Heart right ventricle (tissue), 16 donors: Measurements from ENCODE around the gene GRIK3. TPM values are rescaled to one million over a fixed set of nuclear protein-coding genes. Genes with fewer than 3 reads are reported as not detected.

ENCODE experiments used
- ATAC-seq, 8 donors: fragments of 200-7000 bp; cut with Tn5 transposase; one replicate each; pipeline ENCODE4 v1.9.1; 2020; ENCODE audit warnings: mild to moderate bottlenecking in 8 of 8, moderate library complexity in 8 of 8, moderate number of reproducible peaks in 1 of 8
- DNase-seq, 2 donors: peaks; one replicate each; pipeline ENCODE4 v3.0.0-alpha.2; 2020
- H3K27ac ChIP-seq, 10 donors: fragments of 200-600 bp; sonication (generic) in 2 of 10; one replicate each; pipeline versions ENCODE4 v1.5.0 to v1.8.0; 2020 to 2022; ENCODE audit warnings: mild to moderate bottlenecking in 3 of 10
- H3K27me3 ChIP-seq, 7 donors: fragments of 200-600 bp; one replicate each; pipeline ENCODE4 v1.8.0; 2021 to 2022; ENCODE audit warnings: mild to moderate bottlenecking in 2 of 7
- H3K36me3 ChIP-seq, 9 donors: fragments of 200-600 bp; sonication (generic) in 1 of 9; one replicate each; pipeline versions ENCODE4 v1.5.0 to v1.8.0; 2020 to 2022; ENCODE audit warnings: mild to moderate bottlenecking in 2 of 9
- H3K4me1 ChIP-seq, 9 donors: fragments of 200-600 bp; sonication (generic) in 1 of 9; one replicate each; pipeline versions ENCODE4 v1.5.0 to v1.8.0; 2020 to 2022; ENCODE audit warnings: mild to moderate bottlenecking in 4 of 9
- H3K4me3 ChIP-seq, 10 donors: fragments of 200-600 bp; sonication (generic) in 2 of 10; one replicate each; pipeline versions ENCODE4 v1.5.0 to v1.8.0; 2020 to 2022; ENCODE audit warnings: mild to moderate bottlenecking in 7 of 10, moderate library complexity in 2 of 10
- H3K9me3 ChIP-seq, 11 donors: fragments of 200-600 bp in 10 of 11; sonication (generic) in 2 of 11; one replicate each; pipeline versions ENCODE4 v1.5.0 to v1.8.0; 2013 to 2022; ENCODE audit warnings: mild to moderate bottlenecking in 2 of 11, control low read depth in 1 of 11, moderate library complexity in 1 of 11
- CTCF ChIP-seq, 9 donors: fragments of 200-600 bp; sonication (generic) in 2 of 9; IDR thresholded peaks; one replicate each; pipeline versions ENCODE4 v1.5.0 to v1.8.0; 2021 to 2022; ENCODE audit warnings: antibody characterized with exemption in 9 of 9, mild to moderate bottlenecking in 5 of 9, moderate library complexity in 1 of 9
- WGBS, 2 donors: extraction: QIAGEN DNeasy Blood & Tissue Kit; methylation state at CpG; one replicate each; pipeline ENCODE4 v1.1.7; 2013; ENCODE audit warnings: inconsistent platforms in 1 of 2; 5-methylcytosine and 5-hydroxymethylcytosine counted together
- intact Hi-C, 10 donors: fragments of 100-400 bp; cut with DNase I; formaldehyde crosslinking; loops; one replicate each; pipeline versions ENCODE4 v1.11.1 to v1.14.2; 2022
- polyA plus RNA-seq, 2 donors: library from polyadenylated mRNA; stranded (reverse); fragments of 200-250 nt; gene quantifications; one replicate each; pipeline ENCODE4 v1.2.3, GENCODE V29; 2013
- total RNA-seq, 10 donors: library from RNA; stranded (reverse); fragmentation: NEBNext Ultra II Directional in 3 of 10; extraction: Animal tissue kit (Norgen Biotek cat#: 25700) in 3 of 10; gene quantifications; one replicate each; pipeline versions ENCODE4 v1.2.1 to v1.2.4, GENCODE V29; 2021 to 2023
- donor health status: Arrhythmogenic right ventricular cardiomyopathy.
- donor health status: ischemic (EF 13 %, LVEDD 7.1; RV severe dilation, severe dysfunction).
- donor health status: healthy with polysubstance abuse.
- donor health status: DM: no; HTN: yes; CAD: no.
- donor health status: DM: no; HTN: no; CAD: no.
- donor health status: ischemic (EF 25% LVEDD 6.9; RV normal size, moderate dysfunction).
- donor health status: ischemic (EF 25% LVEDD 5.7; RV mildly dilated, moderate dysfunction).
- donor health status: healthy.
- donor health status: DM: yes; HTN: yes; CAD: no.
- donor health status: Ischemic cardiomyopathy.
- donor health status: ischemic (EF 35%, LVEDD 5.7; RV mildly dilated, moderate dysfunction).
- donor health status: nonischemic (EF 11% LVEDD 7.7; RV severe dilation, severe dysfunction).
- donor health status: DM: yes; HTN: yes; CAD: no.
- donor health status: PGD.
- donor health status: ischemic (EF 29% LVEDD 5.4; RV normal size, mild dysfunction).
- donor health status: nonischemic (EF 23%, LVEDD 6.1; RV moderate dilation, normal function).

Gene GRIK3
- total and polyA plus RNA-seq, 12 donors = 0.10 to 1.1 (median 0.27) TPM

- WGBS, 2 donors = 57 to 61% methylated on average over 4 of the region's 4 CpGs
- intact Hi-C loops = no loop called here
- no peak for ATAC-seq
- Histone ChIP-seq H3K9me3 (no peaks in the 10 kb centered on the region), H3K27me3 (peaks cover 0 to 88% (median 64%) of the 10 kb centered on the region in 7 donors), H3K27ac (no peak overlapping the region), H3K36me3 (no peaks in the 10 kb centered on the region), H3K4me1 (no peaks in the 10 kb centered on the region), H3K4me3 (no peak overlapping the region)
- no peak for DNase-seq
- no peak for TF ChIP-seq CTCF (IDR thresholded peaks at IDR 0.05)
These were observed 199.2 kb downstream of the GRIK3 start for GRCh38 chr1:36835017-36835695.

GRCh38 chr1:36834586-36834985 is 199.7 kb downstream of the GRIK3 start:
- Histone ChIP-seq H3K4me1 (no peaks in the 10 kb centered on the region), H3K36me3 (no peaks in the 10 kb centered on the region), H3K9me3 (no peaks in the 10 kb centered on the region), H3K27ac (no peak overlapping the region), H3K27me3 (peaks cover 0 to 88% (median 62%) of the 10 kb centered on the region in 7 donors), H3K4me3 (no peak overlapping the region)
- 76 to 77% methylated on average over 5 of the region's 5 CpGs for WGBS, 2 donors
- DNase-seq = no peak
- intact Hi-C loops = no loop called here
- no peak for TF ChIP-seq CTCF (IDR thresholded peaks at IDR 0.05)
- ATAC-seq = no peak

- DNase-seq = no peak
- Histone ChIP-seq H3K4me1 (no peaks in the 10 kb centered on the region), H3K27me3 (peaks cover 0 to 80% (median 34%) of the 10 kb centered on the region in 7 donors), H3K27ac (no peak overlapping the region), H3K9me3 (no peaks in the 10 kb centered on the region), H3K4me3 (no peak overlapping the region), H3K36me3 (no peaks in the 10 kb centered on the region)
- no peak for ATAC-seq
- WGBS, 2 donors = 64 to 66% methylated on average over 9 of the region's 9 CpGs
- TF ChIP-seq CTCF (IDR thresholded peaks at IDR 0.05) = no peak
- intact Hi-C loops = no loop called here
These were observed 203.0 kb downstream of the GRIK3 start for GRCh38 chr1:36831186-36831810.

- ATAC-seq = no peak
- 82% methylated on average over 4 of the region's 4 CpGs for WGBS, 2 donors
- no peak for TF ChIP-seq CTCF (IDR thresholded peaks at IDR 0.05)
- no peak for DNase-seq
- no peak overlapping the region for H3K4me3 ChIP-seq
- no peaks in the 10 kb centered on the region for H3K36me3 ChIP-seq
- H3K27ac ChIP-seq = no peak overlapping the region
- no peaks in the 10 kb centered on the region for H3K4me1 ChIP-seq
- H3K9me3 ChIP-seq = no peaks in the 10 kb centered on the region
- peaks cover 0 to 78% (median 32%) of the 10 kb centered on the region in 7 donors for H3K27me3 ChIP-seq
- intact Hi-C loops = no loop called here
These were observed 204.4 kb downstream of the GRIK3 start for GRCh38 chr1:36829961-36830360.
